HG03095 (cell line): ENCODE measurements around the gene ZNF157.
"Not testable (repeated sequence)": the region's sequence is repeated elsewhere in the genome, so short reads cannot be mapped to it uniquely, and the experiment has no call there.

Experiments used
- ATAC-seq: cut with Tn5 transposase; IDR thresholded peaks from one replicate; pipeline ENCODE4 v1.9.1; 2021; ENCODE audit warnings: moderate library complexity; ENCODE audit not compliant: unreplicated experiment

ZNF157 gene

GRCh38 chrX:47370278-47370677 is at the start of gene ZNF157:
Gene ZNF157 (plus strand): TSS chrX:47370578. CDS start chrX:47370669, 91 bp downstream.
- ATAC-seq: no peak

GRCh38 chrX:47321386-47321785 is 49.0 kb upstream of the ZNF157 start:
- no peak for ATAC-seq

GRCh38 chrX:47321823-47322371 is 48.5 kb upstream of the ZNF157 start:
- no peak for ATAC-seq

DNA sequence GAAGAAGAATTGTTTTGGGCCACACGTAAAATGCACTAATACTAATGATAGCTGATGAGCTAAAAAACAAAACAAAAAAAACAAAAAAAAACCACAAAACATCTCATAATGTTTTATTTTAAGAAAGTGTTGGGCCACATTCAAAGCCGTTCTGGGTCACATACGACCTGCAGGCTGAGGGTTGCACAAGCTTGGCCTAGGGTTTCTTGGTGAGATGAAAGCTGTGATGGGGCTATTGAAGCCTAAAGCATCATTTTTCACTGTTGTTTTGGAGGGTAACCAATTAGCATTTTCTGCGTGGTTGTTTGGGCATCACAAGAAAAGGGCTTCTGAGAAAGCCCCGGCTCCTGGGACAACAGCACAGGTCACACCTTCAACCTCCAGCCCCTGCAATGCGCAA is 42.5 kb upstream of the ZNF157 start:
- no peak for ATAC-seq

DNA sequence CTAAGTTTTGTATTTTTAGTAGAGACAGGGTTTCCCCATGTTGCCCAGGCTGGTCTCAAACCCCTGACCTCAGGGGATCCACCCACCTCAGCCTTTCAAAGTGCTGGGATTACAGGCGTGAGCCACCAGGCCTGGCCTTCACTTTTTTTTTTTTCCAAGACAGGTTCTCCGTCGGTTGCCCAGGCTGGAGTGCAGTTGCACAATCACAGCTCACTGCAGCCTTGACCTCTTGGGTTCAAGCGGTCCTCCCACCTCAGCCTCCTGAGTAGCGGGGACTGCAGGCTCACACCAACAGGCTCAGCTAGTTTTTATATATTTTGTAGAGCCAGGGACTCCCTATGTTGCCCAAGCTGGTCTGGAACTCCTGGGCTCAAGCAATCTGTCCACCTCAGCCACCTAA is 37.6 kb upstream of the ZNF157 start:
- not testable (repeated sequence) for ATAC-seq

- ATAC-seq: no peak
Observed at GRCh38 chrX:47351706-47352105, 18.7 kb upstream of the ZNF157 start.

DNA sequence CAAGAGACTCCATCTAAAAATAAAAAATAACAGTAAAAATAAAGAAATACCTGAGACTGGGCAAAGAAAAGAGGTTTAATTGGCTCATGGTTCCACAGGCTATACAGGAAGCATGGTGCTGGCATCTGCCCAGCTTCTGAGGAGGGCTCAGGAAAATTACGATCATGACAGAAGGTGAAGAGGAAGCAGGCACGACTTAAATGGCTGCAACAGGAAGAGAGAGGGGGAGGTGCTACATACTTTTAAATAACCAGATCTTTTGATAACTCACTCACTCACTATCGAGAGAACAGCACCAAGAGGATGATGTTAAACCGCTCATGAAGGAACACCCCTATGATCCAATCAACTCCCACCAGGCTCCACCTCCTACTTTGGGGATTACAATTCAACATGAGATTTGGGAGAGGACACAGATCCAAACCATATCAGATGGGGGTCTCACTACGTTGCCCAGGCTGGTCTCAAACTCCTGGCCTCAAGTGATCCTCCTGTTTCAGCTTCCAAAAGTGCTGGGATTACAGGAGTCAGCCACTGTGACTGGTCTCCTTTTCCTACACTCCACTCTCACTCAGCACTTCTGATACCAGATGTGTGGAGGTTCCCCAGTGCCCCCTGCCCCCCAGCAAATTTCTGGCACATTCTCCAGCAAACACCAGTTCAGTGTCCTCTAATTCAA is 11.9 kb upstream of the ZNF157 start:
- ATAC-seq: no peak

DNA sequence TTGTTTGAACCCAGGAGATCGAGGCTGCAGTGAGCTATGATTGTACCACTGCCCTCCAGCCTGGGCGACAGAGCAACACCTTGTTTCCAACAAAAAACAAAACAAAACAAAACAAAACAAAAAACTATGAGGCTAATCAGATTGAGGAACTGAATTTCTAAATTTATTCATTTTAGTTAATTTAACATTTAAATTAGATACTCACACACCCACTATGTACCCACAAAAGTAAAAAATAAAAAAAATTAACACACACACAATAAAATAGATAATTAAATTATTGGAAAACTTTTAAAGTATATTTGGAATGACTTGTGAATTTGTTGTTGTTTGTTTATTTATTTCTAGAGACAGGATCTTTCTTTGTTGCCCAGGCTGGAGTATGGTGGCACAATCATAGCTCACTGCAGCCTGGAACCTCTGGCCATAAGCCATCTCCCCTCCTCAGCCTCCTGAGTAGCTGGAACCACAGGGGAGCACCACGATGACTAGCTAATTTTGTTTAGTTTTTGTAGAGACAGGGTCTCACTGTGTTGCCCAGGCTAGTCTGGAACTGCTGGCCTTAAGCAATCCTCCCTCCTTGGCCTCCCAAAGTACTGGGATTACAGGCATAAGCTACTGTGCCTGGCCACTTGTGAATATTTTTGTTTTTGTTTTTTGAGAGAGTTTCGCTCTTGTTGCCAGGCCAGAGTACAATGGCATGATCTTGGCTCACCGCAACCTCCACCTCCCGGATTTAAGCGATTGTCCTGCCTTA is 9.8 kb upstream of the ZNF157 start:
- ATAC-seq: no peak

DNA sequence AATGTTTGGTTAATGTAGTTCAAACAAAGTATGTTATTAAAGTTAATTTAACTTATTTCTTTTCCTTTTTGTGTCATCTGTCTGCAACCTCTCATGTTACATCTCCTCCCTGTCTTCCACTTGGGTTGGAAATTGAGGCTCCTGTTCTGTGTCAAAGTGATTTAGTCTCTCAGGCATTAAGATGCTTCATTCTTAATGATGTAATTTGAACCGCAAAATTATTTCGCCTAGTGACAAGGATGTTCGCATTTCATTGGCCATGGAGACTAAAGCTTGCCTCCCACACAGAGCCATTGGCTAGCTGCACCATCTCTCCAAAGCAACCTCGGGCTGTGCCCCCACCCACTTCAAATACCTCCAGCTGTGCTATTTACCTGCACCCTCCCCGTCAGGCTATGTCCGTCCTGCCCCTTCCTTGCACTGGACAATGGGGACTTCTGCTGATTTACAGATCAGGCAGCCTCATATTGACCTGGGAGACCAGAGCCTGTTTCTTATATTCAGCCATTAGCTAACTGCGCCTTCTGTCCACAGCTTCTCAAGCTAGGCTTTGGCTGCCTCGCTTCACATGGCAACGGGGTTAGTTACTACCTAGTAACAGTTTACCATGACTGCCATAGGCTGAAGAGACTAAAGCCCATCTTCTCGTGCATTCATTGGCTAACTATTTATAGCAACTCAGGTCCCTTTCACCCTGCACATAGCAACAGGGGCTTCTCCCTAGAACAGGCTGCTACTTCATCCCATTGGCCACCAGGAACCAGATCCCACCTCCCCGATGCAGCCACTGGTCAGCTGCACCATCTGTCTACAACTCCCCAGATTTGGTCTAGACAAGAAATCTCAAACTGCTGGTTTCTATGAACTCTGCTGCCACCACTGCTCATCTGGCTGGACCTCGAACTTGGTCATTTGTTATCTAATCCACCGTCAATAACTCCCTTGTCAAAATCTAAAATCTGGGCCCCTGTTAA is 8.6 kb upstream of the ZNF157 start:
- ATAC-seq: peak; percentile 89

DNA sequence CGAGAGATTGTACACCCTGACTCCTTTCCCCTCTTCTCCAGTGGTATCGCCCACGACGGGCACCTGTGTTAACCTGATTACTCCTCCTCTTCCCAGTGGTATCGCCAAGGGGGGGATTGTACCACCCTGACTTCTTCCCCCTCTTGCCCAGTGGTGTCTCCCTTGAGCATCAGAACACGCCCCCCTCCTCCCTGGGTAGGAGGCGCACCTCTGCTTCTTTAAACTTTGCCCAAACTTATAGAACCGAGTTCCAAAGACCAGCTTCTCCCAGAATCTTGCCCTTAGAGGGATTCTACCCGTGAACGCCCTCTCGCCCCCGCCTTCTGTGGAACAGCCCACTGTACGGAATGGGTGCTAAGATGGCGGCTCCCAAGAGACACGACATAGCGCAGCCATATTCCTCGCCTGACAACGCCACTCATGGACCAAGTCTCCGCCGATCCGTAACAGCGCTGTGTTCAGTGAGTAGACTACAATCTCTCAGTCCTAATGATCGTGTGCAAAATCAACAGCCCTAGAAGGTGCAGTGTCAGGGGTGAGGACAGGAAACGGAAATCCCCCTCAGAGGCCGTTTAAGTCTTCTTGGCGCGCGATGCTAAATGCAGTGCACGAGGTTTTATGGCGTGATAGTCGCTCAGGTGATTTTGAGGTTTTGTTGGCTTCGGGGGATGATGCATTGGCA is 4.2 kb upstream of the ZNF157 start:
- ATAC-seq: peak; percentile 30

GRCh38 chrX:47373198-47373597 is 2.8 kb downstream of the ZNF157 start:
- no peak for ATAC-seq

GRCh38 chrX:47380268-47380667 is 9.9 kb downstream of the ZNF157 start:
- ATAC-seq: no peak

- ATAC-seq: not testable (repeated sequence)
Observed at GRCh38 chrX:47380837-47381236, 10.5 kb downstream of the ZNF157 start.

- no peak for ATAC-seq
Observed at GRCh38 chrX:47384502-47384901, 14.1 kb downstream of the ZNF157 start.

- no peak for ATAC-seq
Observed at GRCh38 chrX:47390780-47391179, 20.4 kb downstream of the ZNF157 start.

DNA sequence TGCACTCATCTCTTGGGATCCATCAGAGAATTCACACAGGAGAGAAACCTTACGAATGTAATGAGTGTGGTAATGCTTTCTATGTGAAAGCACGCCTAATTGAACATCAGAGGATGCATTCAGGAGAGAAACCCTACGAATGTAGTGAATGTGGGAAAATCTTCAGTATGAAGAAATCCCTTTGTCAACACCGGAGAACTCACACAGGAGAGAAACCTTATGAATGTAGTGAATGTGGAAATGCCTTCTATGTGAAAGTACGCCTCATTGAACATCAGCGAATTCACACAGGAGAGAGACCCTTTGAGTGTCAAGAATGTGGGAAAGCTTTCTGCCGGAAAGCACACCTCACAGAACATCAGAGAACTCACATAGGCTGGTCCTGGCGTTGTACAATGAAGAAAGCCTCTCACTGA is 42.8 kb downstream of the ZNF157 start:
- ATAC-seq: no peak

GRCh38 chrX:47420265-47420664 is 49.9 kb downstream of the ZNF157 start:
- ATAC-seq: no peak

DNA sequence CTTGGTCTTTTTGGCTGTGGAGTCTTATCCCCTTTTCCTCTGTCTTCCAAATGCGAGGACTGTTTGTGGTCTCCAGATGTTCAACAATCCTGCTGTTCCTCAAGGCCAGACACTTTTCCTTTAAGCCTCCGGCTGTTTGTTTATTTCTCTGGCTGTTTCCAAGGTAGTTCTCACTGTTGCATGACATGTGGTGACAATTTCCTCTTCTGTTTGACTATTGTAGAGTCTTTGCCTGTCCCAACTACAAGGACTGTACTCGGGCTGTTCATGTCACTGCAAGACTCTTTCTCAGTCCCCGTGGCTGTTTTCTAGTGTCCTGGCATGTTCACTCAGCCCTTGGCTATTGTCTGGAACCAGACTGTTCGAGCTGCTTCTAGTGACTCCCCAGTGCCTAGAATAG is 50.6 kb downstream of the ZNF157 start:
- no peak for ATAC-seq

DNA sequence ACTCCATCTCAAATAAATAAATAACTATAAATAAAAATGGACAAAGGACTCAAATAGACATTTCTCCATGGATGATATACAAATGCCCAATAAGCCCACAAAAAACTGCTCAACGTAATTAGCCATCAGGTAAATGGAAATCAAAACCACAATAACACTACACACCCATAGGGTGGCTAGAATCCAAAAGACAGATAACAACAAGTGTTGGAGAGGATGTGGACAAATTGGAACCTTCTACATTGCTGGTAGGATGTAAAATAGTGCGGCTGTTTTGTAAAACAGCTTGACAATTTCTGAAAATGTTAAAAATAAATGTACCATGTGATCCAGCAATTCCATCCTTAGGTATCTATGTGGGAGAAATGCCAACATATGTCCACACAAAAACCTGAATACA is 52.1 kb downstream of the ZNF157 start:
- ATAC-seq: no peak

DNA sequence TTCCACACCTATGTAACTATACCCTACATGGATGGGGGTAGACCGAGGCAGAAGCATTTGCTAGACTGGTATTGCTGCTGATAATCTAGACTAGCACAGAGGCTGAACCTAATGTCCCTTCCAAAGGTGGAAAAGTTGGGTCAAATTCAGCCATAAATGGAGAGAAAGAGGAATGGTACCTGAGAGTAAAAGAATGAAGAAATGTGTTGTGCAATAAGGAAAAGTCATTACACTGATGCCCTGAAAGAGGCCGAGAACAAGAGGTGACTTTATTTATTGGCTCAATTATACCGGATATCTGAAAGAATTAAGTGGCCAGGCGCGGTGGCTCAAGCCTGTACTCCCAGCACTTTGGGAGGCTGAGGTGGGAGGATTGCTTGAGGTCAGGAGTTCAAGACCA is 60.5 kb downstream of the ZNF157 start:
- no peak for ATAC-seq
